Liver (tissue), 9 donors: ENCODE measurements around the gene FUBP3. TPM values are rescaled to one million over a fixed set of nuclear protein-coding genes. Genes with fewer than 3 reads are reported as not detected.

Source experiments
- DNase-seq: peaks from one replicate; pipeline ENCODE4 v3.0.0-alpha.2; 2017; ENCODE audit warnings: low spot score
- H3K27ac ChIP-seq, 2 donors: one replicate each; pipeline ENCODE4 v1.7.0; 2013; ENCODE audit warnings: inconsistent platforms in 2 of 2, low read length in 2 of 2, control low read depth in 1 of 2, low read depth in 1 of 2, mild to moderate bottlenecking in 1 of 2
- H3K27me3 ChIP-seq, 4 donors: one replicate each; pipeline versions ENCODE4 v1.6.1 to v1.7.0; 2013; ENCODE audit warnings: low read length in 3 of 4, inconsistent platforms in 1 of 4, mild to moderate bottlenecking in 1 of 4, moderate library complexity in 1 of 4; ENCODE audit not compliant: control insufficient read depth in 4 of 4, insufficient read depth in 4 of 4
- H3K36me3 ChIP-seq, 4 donors: one replicate each; pipeline versions ENCODE4 v1.6.1 to v1.7.0; 2013; ENCODE audit warnings: low read length in 3 of 4, mild to moderate bottlenecking in 3 of 4, low read depth in 1 of 4, moderate library complexity in 1 of 4; ENCODE audit not compliant: control insufficient read depth in 4 of 4, insufficient read depth in 3 of 4
- H3K4me1 ChIP-seq, 4 donors: one replicate each; pipeline versions ENCODE4 v1.6.1 to v1.7.0; 2013; ENCODE audit warnings: low read length in 3 of 4, mild to moderate bottlenecking in 3 of 4, moderate library complexity in 1 of 4; ENCODE audit not compliant: control insufficient read depth in 4 of 4, insufficient read depth in 4 of 4
- H3K4me3 ChIP-seq, 3 donors: one replicate each; pipeline versions ENCODE4 v1.6.1 to v1.7.0; 2013; ENCODE audit warnings: low read length in 3 of 3, control low read depth in 1 of 3, low read depth in 1 of 3, mild to moderate bottlenecking in 1 of 3
- H3K9ac ChIP-seq, 2 donors: one replicate each; pipeline ENCODE4 v1.7.0; 2013; ENCODE audit warnings: low read length in 2 of 2, mild to moderate bottlenecking in 2 of 2, moderate library complexity in 2 of 2, control low read depth in 1 of 2, low read depth in 1 of 2
- H3K9me3 ChIP-seq, 4 donors: one replicate each; pipeline versions ENCODE4 v1.6.1 to v1.7.0; 2013; ENCODE audit warnings: low read length in 3 of 4; ENCODE audit not compliant: control insufficient read depth in 4 of 4
- CTCF ChIP-seq: fragments of 150-350 bp; IDR thresholded peaks from 2 replicates; pipeline ENCODE4 v1.5.1; 2017; ENCODE audit warnings: improper control_type of control experiment, low read depth, low read length; ENCODE audit not compliant: missing input control
- EGR1 ChIP-seq, 2 donors: IDR thresholded peaks; 2 replicates each; pipeline ENCODE4 v1.6.1; 2016 to 2018; ENCODE audit warnings: antibody characterized with exemption in 2 of 2, low read depth in 2 of 2
- FOXA1 ChIP-seq: IDR thresholded peaks from 2 replicates; pipeline ENCODE4 v1.6.1; 2016; ENCODE audit warnings: antibody characterized with exemption
- FOXA2 ChIP-seq: IDR thresholded peaks from 2 replicates; pipeline ENCODE4 v1.6.1; 2016; ENCODE audit warnings: antibody characterized with exemption
- GABPA ChIP-seq, 2 donors: IDR thresholded peaks in 1 of 2; conservative IDR thresholded peaks in 1 of 2; 2 replicates each; pipeline ENCODE4 v1.6.1; 2016; ENCODE audit warnings: antibody characterized with exemption in 2 of 2, mild to moderate bottlenecking in 1 of 2, moderate library complexity in 1 of 2
- HNF4G ChIP-seq: IDR thresholded peaks from 2 replicates; pipeline ENCODE4 v1.6.1; 2016; ENCODE audit warnings: antibody characterized with exemption
- JUND ChIP-seq, 2 donors: IDR thresholded peaks; 2 replicates each; pipeline ENCODE4 v1.6.1; 2016; ENCODE audit warnings: antibody characterized with exemption in 2 of 2
- RAD21 ChIP-seq, 2 donors: IDR thresholded peaks; 2 replicates each; pipeline ENCODE4 v1.6.1; 2016; ENCODE audit warnings: antibody characterized with exemption in 2 of 2, mild to moderate bottlenecking in 2 of 2
- RXRA ChIP-seq, 2 donors: IDR thresholded peaks; 2 replicates each; pipeline ENCODE4 v1.6.1; 2017 to 2018; ENCODE audit warnings: antibody characterized with exemption in 2 of 2, mild to moderate bottlenecking in 1 of 2
- SP1 ChIP-seq: IDR thresholded peaks from 2 replicates; pipeline ENCODE4 v1.6.1; 2018; ENCODE audit warnings: antibody characterized with exemption, mild to moderate bottlenecking
- TAF1 ChIP-seq: conservative IDR thresholded peaks from 2 replicates; pipeline ENCODE4 v1.6.1; 2016; ENCODE audit warnings: antibody characterized with exemption, mild to moderate bottlenecking
- YY1 ChIP-seq: IDR thresholded peaks from 2 replicates; pipeline ENCODE4 v1.6.1; 2016; ENCODE audit warnings: antibody characterized with exemption, mild to moderate bottlenecking
- ZBTB33 ChIP-seq: IDR thresholded peaks from 2 replicates; pipeline ENCODE4 v1.6.1; 2016; ENCODE audit warnings: antibody characterized with exemption
- WGBS: extraction: QIAGEN DNeasy Blood & Tissue Kit; methylation state at CpG from one replicate; pipeline ENCODE4 v1.1.7; 2013; 5-methylcytosine and 5-hydroxymethylcytosine counted together
- polyA plus RNA-seq, 2 donors: library from polyadenylated mRNA; stranded (reverse) in 1 of 2; unstranded in 1 of 2; fragments of 200-250 nt in 1 of 2; fragments of >200 nt in 1 of 2; fragmentation: Nextera tagmentation in 1 of 2; extraction: Ambion mirVana in 1 of 2; gene quantifications; one replicate each; pipeline versions ENCODE4 v1.2.1 to v1.2.3, GENCODE V29; 2013 to 2015
- total RNA-seq, 2 donors: library from RNA; depleted of rRNA; stranded (reverse); fragments of >200 nt; gene quantifications; one replicate each; pipeline ENCODE4 v1.2.3, GENCODE V29; 2014
- TF ChIP-seq, protein P1 (sequence below): IDR thresholded peaks from 2 replicates; pipeline ENCODE4 v1.6.1; 2016; ENCODE audit warnings: antibody characterized with exemption
- TF ChIP-seq, protein P2 (sequence below): IDR thresholded peaks from 2 replicates; pipeline ENCODE4 v1.6.1; 2016; ENCODE audit warnings: antibody characterized with exemption
- TF ChIP-seq, protein P3 (sequence below): IDR thresholded peaks from 2 replicates; pipeline ENCODE4 v1.6.1; 2016; ENCODE audit warnings: antibody characterized with exemption, mild to moderate bottlenecking
- donor health status: healthy.
- donor health status: healthy.
- donor health status: healthy.
- donor health status: healthy.
- donor health status: healthy.

The FUBP3 gene
- total and polyA plus RNA-seq, 4 donors, result 16.1 to 39.0 (median 24.8) TPM

- Histone ChIP-seq H3K27ac (no peak overlapping the region), H3K4me1 (peaks cover 0 to 1% (median 0%) of the 10 kb centered on the region in 4 donors), H3K27me3 (no peaks in the 10 kb centered on the region), H3K4me3 (no peak overlapping the region), H3K9ac (no peak overlapping the region), H3K36me3 (no peaks in the 10 kb centered on the region), H3K9me3 (no peaks in the 10 kb centered on the region)
- TF ChIP-seq RXRA (IDR thresholded peaks at IDR 0.05) (no peak), HNF4G (no peak), JUND (IDR thresholded peaks at IDR 0.05) (no peak), RAD21 (IDR thresholded peaks at IDR 0.05) (no peak), EGR1 (IDR thresholded peaks at IDR 0.05; ENCODE audit: low read depth in 2 of 2) (no peak), CTCF (no peak), ZBTB33 (no peak), TAF1 (no peak), SP1 (no peak), YY1 (no peak), GABPA (IDR thresholded peaks at IDR 0.05 in 1 of 2, conservative IDR thresholded peaks at IDR 0.05 in 1 of 2) (no peak), FOXA1 (no peak)
- TF ChIP-seq, protein P1, sequence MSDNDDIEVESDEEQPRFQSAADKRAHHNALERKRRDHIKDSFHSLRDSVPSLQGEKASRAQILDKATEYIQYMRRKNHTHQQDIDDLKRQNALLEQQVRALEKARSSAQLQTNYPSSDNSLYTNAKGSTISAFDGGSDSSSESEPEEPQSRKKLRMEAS, result no peak
- TF ChIP-seq, protein P2, sequence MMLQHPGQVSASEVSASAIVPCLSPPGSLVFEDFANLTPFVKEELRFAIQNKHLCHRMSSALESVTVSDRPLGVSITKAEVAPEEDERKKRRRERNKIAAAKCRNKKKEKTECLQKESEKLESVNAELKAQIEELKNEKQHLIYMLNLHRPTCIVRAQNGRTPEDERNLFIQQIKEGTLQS, result no peak
- TF ChIP-seq, protein P3, sequence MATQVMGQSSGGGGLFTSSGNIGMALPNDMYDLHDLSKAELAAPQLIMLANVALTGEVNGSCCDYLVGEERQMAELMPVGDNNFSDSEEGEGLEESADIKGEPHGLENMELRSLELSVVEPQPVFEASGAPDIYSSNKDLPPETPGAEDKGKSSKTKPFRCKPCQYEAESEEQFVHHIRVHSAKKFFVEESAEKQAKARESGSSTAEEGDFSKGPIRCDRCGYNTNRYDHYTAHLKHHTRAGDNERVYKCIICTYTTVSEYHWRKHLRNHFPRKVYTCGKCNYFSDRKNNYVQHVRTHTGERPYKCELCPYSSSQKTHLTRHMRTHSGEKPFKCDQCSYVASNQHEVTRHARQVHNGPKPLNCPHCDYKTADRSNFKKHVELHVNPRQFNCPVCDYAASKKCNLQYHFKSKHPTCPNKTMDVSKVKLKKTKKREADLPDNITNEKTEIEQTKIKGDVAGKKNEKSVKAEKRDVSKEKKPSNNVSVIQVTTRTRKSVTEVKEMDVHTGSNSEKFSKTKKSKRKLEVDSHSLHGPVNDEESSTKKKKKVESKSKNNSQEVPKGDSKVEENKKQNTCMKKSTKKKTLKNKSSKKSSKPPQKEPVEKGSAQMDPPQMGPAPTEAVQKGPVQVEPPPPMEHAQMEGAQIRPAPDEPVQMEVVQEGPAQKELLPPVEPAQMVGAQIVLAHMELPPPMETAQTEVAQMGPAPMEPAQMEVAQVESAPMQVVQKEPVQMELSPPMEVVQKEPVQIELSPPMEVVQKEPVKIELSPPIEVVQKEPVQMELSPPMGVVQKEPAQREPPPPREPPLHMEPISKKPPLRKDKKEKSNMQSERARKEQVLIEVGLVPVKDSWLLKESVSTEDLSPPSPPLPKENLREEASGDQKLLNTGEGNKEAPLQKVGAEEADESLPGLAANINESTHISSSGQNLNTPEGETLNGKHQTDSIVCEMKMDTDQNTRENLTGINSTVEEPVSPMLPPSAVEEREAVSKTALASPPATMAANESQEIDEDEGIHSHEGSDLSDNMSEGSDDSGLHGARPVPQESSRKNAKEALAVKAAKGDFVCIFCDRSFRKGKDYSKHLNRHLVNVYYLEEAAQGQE, result no peak
- 94% methylated on average over 7 of the region's 7 CpGs for WGBS
- no peak for DNase-seq
Observed at GRCh38 chr9:130563797-130564196, 15.6 kb upstream of the FUBP3 start.

DNA sequence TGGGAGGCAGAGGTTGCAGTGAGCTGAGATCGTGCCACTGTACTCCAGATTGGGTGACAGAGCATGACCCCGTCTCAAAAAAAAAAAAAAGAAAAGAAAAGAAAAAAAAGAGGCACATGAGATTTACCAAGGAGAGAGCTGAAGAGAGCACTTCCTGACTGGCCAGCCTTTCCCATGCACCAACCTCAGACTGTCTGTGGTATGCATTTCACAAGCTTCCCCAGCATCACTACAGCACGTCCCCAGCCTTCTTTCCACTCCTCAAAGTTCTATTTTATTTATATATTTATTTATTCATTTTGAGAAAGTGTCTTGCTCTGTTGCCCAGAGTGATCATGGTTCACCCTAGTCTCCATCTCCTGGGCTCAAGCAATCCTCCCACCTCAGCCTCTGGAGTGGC, 13.6 kb upstream of the FUBP3 start:
- Histone ChIP-seq H3K27ac (no peak overlapping the region), H3K4me3 (no peak overlapping the region), H3K27me3 (no peaks in the 10 kb centered on the region), H3K4me1 (peaks cover 0 to 1% (median 0%) of the 10 kb centered on the region in 4 donors), H3K36me3 (no peaks in the 10 kb centered on the region), H3K9me3 (no peaks in the 10 kb centered on the region), H3K9ac (no peak overlapping the region)
- no peak for TF ChIP-seq EGR1 (IDR thresholded peaks at IDR 0.05; ENCODE audit: low read depth in 2 of 2)
- no peak for TF ChIP-seq FOXA2
- TF ChIP-seq SP1, result no peak
- TF ChIP-seq FOXA1, result no peak
- TF ChIP-seq CTCF, result no peak
- TF ChIP-seq, protein P2, result no peak
- TF ChIP-seq RAD21 (IDR thresholded peaks at IDR 0.05), result no peak
- TF ChIP-seq ZBTB33, result no peak
- TF ChIP-seq JUND (IDR thresholded peaks at IDR 0.05), result no peak
- no peak for TF ChIP-seq RXRA (IDR thresholded peaks at IDR 0.05)
- no peak for TF ChIP-seq TAF1
- no peak for TF ChIP-seq GABPA (IDR thresholded peaks at IDR 0.05 in 1 of 2, conservative IDR thresholded peaks at IDR 0.05 in 1 of 2)
- no peak for TF ChIP-seq YY1
- DNase-seq, result no peak
- 84% methylated on average over 3 of the region's 3 CpGs for WGBS
